Fibroblast of skin of left biceps (primary cell): ENCODE measurements around the gene TRDN.
"Not testable (repeated sequence)": the region's sequence is repeated elsewhere in the genome, so short reads cannot be mapped to it uniquely, and the experiment has no call there.

Experiments used
- DNase-seq, 2 experiments: peaks; one replicate each; pipeline ENCODE4 v3.0.0-alpha.2; 2013; ENCODE audit warnings: low read depth in 2 of 2

The TRDN gene

DNA sequence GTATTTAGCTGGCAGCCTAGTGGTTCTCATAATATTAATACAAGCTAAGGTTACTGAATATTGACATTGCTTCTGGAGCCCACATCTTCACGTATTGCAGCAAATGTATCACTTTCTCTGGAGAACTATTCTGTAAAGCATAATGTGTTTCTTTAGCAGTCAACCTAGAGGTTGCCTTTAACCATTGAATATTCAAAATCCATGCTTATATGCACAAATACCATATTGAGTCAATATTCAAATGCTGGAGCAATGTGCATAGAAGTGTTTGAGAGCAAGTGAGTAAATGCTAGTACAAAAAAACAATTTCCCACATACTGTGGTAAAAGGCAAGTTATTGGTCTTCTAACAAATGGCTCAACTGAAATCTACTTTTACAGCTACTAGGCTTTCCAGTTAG, 231.8 kb downstream of the TRDN start:
- no peak for DNase-seq

GRCh38 chr6:123402052-123402451, 234.7 kb downstream of the TRDN start:
- DNase-seq: no peak

DNA sequence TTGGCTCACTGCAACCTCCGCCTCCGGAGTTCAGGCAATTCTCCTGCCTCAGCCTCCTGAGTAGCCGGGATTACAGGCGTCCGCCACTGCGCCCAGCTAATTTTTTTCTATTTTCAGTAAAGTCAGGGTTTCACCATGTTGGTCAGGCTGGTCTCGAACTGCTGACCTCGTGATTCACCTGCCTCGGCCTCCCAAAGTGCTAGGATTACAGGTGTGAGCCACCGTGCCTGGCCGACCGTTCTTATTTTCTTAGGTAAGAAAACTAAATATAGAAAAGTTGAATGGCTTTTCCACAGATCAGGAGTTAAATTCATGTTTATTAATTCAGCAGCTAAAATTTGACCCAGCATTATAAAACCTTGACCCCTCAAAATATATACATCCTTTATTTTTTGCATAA, 238.7 kb downstream of the TRDN start:
- no peak for DNase-seq

- no peak for DNase-seq
Observed at GRCh38 chr6:123393331-123393730, 243.4 kb downstream of the TRDN start.

- DNase-seq: no peak
Observed at GRCh38 chr6:123383718-123384117, 253.0 kb downstream of the TRDN start.

- no peak for DNase-seq
Observed at GRCh38 chr6:123380257-123380656, 256.5 kb downstream of the TRDN start.

DNA sequence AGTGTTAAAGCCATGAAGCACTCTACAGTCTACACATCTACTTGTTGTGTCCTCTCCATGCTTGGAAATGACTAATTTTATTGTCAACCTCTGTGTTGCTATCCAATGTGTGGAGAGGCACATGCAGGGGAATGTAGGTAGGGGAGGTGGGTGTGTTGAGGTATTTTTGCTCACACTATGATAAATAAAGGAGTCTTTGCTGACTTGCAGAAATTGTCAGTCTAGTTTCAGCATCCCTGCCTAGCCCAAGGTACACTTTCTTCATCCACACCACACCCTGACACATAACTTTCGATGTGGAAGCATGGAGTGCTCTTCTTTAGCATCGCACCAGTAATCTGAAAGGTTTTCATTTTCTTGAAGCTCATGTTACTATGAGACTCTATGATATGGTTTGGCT, 264.0 kb downstream of the TRDN start:
- no peak for DNase-seq

- DNase-seq: no peak
Observed at GRCh38 chr6:123363912-123364311, 272.8 kb downstream of the TRDN start.

GRCh38 chr6:123360359-123360758, 276.4 kb downstream of the TRDN start:
- DNase-seq: no peak

GRCh38 chr6:123352705-123353104, 284.0 kb downstream of the TRDN start:
- no peak for DNase-seq

- DNase-seq: no peak
Observed at GRCh38 chr6:123352279-123352678, 284.5 kb downstream of the TRDN start.

DNA sequence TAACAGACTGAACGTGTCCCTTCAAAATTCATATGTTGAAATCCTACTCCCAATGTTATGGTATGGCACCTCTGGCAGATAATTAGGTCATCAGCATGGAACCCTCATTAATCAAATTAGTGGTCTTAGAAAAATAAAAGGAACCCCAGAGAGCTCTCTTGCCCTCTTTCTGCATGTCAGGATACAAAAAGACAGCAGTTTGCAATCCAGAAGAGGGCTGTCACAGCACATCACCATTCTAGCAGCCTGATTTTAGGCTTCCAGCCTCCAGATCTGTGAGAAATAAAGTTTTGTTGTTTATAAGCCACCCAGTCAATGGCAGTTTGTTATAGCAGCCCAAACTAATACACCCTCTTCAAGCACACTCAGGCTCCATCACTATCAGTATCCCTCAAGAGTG, 292.9 kb downstream of the TRDN start:
- DNase-seq: no peak

DNA sequence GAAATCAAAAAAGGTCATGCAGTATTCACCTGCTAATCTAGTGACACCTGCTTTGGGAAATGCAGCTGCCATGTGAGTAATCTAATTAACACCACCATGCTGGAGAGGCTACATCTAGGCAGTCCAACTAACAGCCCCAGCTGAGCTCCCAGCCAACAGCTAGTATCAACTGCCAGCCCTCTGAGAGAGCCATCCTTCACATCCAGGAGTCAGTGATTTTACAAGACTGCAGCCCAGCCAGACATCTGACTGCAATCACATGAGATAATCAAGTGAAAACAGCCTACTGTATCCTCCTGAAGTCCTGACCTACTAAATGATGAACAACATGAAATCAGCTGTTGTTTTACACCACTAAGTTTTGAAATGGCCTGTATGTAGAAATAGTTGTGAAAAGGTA, 298.4 kb downstream of the TRDN start:
- no peak for DNase-seq

DNA sequence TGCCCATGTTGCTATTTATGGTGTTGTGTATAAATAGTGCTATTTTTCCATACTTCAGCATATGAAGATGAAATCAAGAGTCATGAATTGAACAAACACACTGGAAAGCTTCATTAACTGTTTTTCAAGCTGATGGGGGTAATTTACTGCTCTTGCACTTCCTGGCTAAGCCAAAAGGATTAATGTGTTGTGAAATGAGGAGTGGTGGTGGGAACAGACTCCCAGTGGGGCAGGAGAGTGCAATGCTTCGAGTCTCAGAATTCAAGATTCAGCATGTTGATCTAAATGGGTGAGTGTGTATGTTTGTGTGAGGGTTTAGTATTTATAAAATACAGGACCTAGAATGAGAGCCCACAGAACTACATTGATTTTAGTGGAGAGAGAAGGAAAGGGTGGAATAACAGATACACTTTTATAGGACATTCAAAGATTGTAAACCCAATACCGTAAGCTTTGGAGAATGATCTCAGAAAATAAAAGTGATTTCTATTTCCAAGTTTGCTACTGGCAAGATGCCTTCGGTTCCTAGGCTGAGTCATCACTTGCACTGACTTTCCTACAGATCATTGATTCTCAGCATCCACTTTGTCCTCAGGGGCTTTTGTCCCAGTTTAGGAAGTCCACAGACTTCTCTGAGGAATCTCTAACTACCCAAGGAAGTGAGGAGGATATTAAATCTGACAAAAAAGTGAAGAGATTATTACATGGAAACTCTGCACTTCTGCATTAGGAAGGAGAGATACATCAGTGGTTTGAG, 303.6 kb downstream of the TRDN start:
- no peak for DNase-seq

- DNase-seq: no peak
Observed at GRCh38 chr6:123332070-123332469, 304.7 kb downstream of the TRDN start.

DNA sequence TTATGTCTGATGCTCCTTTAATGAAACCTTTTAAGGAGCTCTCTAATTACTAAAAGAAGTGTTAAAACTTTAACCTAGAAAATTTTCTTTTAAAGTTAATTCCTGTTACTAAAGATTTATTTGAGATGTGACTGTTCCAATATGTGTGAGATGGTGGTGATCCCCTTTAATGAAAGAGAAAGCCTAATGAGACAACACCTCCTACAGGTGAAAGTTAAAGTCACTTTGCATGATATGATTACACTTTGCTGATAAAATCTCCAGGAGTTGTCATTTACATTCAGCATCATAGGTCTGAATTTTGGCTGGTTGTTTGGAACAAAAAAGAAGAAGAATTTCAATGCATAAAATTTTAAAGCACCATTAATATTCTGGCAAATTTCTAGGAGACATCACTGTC, 307.4 kb downstream of the TRDN start:
- DNase-seq: no peak

DNA sequence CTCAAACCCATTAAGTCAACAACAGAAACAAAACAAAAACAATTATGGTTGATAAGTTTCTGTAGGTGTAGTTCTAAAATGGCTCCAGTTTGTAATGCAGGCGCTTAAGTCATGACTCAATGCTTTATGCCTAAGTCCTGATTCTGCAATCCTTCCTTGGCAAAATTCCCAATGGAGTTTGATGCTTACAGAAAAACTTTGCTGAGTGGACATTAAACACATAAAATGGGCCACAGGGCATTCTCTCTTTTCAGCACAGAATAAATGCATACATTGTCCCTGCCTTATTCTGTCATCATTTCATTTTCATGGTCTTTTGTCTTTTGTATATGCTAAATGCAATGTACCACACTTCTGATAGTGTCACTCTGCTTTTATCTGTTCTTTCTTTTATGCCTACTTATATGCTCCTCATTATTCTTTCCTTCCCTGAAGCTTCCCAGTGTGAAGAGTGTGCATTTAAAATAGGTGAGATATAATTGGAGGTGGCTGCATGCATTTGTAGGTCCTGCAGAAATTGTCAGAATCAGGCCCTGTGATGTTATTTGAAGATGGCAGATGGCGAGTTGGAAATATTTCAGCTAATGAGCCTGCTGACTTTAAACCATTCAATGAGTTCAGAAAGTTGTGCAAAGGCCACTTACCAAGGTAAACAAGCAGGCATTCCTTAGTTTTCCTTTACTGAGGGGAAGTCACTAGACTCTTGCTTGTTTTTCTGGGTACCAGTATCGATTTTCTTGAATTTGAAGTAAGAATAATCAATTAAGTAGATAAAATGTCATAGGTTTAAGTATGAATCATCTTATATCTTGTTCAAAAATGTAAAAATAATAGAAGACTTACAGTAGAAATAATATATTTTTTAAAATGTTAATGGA, 313.1 kb downstream of the TRDN start:
- no peak for DNase-seq

- no peak for DNase-seq
Observed at GRCh38 chr6:123321020-123321419, 315.7 kb downstream of the TRDN start.

GRCh38 chr6:123316733-123317323, 319.9 kb downstream of the TRDN start:
- DNase-seq: no peak

DNA sequence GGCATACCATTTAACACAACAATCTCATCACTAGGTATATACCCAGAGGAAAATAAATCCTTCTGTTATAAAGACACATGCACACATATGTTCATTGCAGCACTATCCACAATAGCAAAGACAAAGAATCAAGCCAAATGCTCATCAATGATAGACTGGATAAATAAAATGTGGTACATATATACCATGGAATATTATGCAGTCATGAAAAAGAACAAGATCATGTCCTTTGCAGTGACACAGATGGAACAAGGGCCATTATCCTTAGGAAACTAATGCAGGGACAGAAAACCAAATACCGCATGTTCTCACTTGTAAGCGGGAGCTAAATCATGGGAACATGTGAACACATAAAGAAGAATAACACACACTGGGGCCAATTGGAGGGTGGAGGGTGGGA, 322.3 kb downstream of the TRDN start:
- DNase-seq: not testable (repeated sequence)

DNA sequence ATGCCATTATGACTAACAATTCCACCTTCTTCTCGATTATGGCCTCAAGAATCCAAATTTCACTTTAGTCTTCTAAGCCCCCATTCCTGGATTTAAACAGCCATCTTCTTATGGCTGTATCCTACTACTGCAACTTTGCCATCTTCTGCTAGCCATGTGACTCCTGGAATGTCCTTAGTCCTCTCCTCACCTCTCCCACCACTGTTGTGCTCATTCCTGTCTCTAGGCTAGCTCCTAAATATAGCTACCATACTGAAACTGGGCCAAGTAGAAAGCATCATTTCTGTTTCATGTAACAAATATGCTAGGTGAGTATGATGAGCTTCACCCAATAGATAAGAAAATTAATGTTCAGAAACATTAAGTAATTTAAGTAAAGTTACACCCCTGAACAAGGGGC, 327.6 kb downstream of the TRDN start:
- no peak for DNase-seq

DNA sequence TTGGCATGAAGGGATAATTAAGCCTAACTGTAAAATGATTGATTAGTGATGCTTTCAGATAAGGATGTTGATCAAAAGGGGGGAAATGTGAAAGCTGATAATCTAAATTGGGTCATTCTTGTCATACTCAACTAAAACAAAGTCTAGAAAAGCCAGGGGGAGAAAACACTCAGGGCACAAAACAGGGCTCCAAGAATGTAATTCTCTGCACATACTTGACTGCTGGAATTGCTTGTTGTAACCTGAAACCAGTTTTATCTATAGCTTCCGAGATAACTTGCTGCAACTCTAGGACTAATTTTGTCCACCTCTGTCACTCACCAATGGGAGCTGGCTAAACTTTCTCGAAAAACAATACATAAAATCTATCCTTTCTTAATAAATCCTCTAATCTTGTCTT, 330.4 kb downstream of the TRDN start:
- DNase-seq: no peak

DNA sequence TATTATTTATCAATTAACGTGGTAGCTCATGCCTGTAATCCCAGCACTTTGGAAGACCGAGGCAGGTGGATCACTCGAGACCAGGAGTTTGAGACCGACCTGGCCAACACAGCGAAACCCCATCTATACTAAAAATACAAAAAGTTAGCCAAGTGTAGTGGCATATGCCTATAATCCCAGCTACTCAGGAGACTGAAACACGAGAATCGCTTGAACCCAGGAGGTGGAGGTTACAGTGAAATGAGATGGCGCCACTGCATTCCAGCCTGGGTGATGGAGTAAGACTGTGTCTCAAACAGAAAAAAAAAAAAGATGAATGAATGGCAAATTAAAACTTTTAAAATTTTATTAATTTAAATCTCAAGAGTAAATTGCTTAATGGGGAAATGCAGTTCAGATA, 341.1 kb downstream of the TRDN start:
- no peak for DNase-seq
